WERI-Rb-1 (cell line): Measurements from ENCODE around the gene CARD14.

ENCODE experiments used
- DNase-seq: peaks from one replicate; pipeline ENCODE4 v3.0.0-alpha.2; 2020
- H3K27ac ChIP-seq: fragments of 250-450 bp; sonication (Bioruptor Pico); 2 replicates; pipeline ENCODE4 v1.5.1; 2020; ENCODE audit warnings: mild to moderate bottlenecking, moderate library complexity
- H3K27me3 ChIP-seq: fragments of 250-450 bp; sonication (Bioruptor Pico); 2 replicates; pipeline ENCODE4 v1.5.1; 2021; ENCODE audit warnings: mild to moderate bottlenecking, low read depth, moderate library complexity; ENCODE audit not compliant: insufficient read depth, severe bottlenecking
- H3K36me3 ChIP-seq: fragments of 250-450 bp; sonication (Bioruptor Pico); 2 replicates; pipeline ENCODE4 v1.5.1; 2020; ENCODE audit warnings: mild to moderate bottlenecking, moderate library complexity
- H3K4me3 ChIP-seq: 2 replicates; pipeline ENCODE4 v1.5.1; 2011; ENCODE audit warnings: low read depth, mild to moderate bottlenecking, control low read depth, low read length
- H3K9me3 ChIP-seq: fragments of 250-450 bp; sonication (Bioruptor Pico); 2 replicates; pipeline ENCODE4 v1.5.1; 2021; ENCODE audit warnings: mild to moderate bottlenecking, moderate library complexity; ENCODE audit not compliant: severe bottlenecking
- TF ChIP-seq, protein P1 (sequence below): IDR thresholded peaks from 2 replicates; pipeline ENCODE4 v1.5.1; 2011; ENCODE audit warnings: low read depth, mild to moderate bottlenecking, control low read depth, inconsistent platforms, low read length

The CARD14 gene

DNA sequence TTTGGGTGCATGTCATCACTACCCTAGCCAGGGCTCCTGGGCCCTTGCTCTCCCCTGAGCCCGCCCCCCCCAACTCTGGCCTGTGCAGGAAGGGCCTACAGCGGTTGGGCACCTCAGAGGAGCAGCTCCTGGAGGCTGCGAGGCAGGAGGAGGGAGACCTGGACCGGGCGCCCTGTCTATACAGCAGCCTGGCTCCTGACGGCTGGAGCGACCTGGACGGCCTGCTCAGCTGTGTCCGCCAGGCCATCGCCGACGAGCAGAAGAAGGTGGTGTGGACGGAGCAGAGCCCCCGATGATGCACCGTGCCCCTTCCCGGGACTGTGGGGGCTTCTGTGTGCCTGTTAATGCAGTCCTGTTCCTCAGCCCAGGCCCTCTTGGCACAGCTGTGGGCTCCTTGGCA lies 38.2 kb downstream of the CARD14 start:
- H3K9me3 ChIP-seq: no peaks in the 10 kb centered on the region
- DNase-seq: no peak
- H3K27ac ChIP-seq: no peak overlapping the region
- H3K36me3 ChIP-seq: peaks cover 35% of the 10 kb centered on the region
- TF ChIP-seq, protein P1, sequence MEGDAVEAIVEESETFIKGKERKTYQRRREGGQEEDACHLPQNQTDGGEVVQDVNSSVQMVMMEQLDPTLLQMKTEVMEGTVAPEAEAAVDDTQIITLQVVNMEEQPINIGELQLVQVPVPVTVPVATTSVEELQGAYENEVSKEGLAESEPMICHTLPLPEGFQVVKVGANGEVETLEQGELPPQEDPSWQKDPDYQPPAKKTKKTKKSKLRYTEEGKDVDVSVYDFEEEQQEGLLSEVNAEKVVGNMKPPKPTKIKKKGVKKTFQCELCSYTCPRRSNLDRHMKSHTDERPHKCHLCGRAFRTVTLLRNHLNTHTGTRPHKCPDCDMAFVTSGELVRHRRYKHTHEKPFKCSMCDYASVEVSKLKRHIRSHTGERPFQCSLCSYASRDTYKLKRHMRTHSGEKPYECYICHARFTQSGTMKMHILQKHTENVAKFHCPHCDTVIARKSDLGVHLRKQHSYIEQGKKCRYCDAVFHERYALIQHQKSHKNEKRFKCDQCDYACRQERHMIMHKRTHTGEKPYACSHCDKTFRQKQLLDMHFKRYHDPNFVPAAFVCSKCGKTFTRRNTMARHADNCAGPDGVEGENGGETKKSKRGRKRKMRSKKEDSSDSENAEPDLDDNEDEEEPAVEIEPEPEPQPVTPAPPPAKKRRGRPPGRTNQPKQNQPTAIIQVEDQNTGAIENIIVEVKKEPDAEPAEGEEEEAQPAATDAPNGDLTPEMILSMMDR: no peak
- H3K27me3 ChIP-seq: no peaks in the 10 kb centered on the region
- H3K4me3 ChIP-seq: no peak overlapping the region

DNA sequence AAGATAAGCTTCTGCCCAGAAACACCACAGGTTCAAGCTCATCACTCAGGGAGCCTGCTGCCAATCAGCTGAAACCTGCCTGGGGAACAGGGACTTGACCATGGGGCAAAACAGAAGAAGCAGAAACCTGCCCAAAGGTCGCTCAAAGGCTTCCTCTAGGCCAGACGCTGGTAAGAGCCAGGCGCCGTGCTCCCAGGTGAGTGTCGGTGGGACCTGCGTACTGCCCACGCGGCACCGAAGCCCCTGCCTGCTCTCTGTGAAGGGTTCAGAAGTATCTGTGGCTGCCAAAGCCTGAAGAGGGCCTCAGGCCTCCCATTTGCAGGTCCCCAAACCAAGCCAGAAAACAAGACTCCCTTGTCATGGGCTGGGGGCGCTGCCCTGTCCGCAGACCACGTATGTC lies 39.9 kb downstream of the CARD14 start:
- H3K4me3 ChIP-seq: no peak overlapping the region
- H3K9me3 ChIP-seq: no peaks in the 10 kb centered on the region
- no peak overlapping the region for H3K27ac ChIP-seq
- no peak for DNase-seq
- peaks cover 44% of the 10 kb centered on the region for H3K36me3 ChIP-seq
- TF ChIP-seq, protein P1: no peak
- H3K27me3 ChIP-seq: no peaks in the 10 kb centered on the region

DNA sequence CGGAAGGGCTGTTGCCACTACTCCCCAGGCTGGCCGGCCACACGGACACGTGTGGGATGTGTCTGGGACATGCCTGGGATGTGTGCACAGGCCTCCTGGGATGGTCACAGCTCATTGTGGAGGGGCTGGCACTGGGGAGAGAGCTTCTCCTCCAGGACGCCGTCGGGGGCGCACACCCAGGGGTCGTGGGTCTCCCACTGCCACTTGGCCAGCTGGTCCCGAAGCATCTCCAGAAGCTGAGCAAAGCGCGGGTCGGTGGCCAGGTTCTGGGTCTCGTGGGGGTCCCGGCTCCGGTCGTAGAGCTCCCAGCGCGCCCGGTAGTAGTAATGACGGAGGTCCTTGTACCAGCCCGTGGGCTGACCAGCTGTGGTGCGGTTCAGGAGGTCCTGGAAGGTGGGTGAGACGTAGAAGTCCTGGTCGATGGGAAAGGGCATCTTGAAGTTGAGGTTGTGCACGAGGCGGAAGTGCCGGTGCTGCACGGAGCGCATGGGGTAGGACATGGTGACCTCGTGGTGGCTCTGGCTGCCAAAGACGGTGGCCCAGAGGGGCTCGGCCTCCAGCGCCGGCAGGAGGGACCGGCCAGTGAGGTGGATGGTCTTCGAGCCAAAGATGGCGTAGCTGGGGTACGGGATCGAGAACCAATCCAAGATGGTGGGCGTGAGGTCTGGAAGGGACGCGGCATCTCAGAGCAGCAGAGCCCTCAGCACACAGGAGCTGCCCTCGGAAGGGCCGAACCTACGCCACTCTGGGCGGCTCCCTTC lies 40.7 kb downstream of the CARD14 start:
- H3K4me3 ChIP-seq: no peak overlapping the region
- no peaks in the 10 kb centered on the region for H3K27me3 ChIP-seq
- H3K27ac ChIP-seq: no peak overlapping the region
- peaks cover 47% of the 10 kb centered on the region for H3K36me3 ChIP-seq
- H3K9me3 ChIP-seq: no peaks in the 10 kb centered on the region
- TF ChIP-seq, protein P1: no peak
- DNase-seq: no peak

DNA sequence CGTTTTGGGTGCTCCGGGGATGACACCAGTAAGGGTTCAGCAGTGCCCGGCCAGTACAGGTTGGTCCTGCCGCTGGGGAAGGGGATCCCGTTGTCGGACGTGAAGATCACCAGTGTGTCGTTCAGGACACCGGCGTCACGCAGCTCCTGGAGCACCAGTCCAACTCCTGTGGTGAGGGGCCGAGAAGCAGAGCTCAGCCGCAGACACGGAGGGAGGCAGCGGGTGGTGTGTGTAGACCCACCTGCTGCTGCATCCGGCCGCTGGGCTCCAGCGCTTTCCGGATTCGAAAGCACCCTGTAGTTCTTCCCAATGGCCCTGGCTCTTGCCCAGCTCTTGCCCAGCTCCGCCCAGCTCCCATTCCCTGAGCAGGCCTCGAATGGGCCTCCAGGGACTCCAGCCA lies 42.3 kb downstream of the CARD14 start:
- H3K4me3 ChIP-seq: no peak overlapping the region
- TF ChIP-seq, protein P1: no peak
- H3K27ac ChIP-seq: no peak overlapping the region
- no peak for DNase-seq
- peaks cover 59% of the 10 kb centered on the region for H3K36me3 ChIP-seq
- no peaks in the 10 kb centered on the region for H3K27me3 ChIP-seq
- no peaks in the 10 kb centered on the region for H3K9me3 ChIP-seq

DNA sequence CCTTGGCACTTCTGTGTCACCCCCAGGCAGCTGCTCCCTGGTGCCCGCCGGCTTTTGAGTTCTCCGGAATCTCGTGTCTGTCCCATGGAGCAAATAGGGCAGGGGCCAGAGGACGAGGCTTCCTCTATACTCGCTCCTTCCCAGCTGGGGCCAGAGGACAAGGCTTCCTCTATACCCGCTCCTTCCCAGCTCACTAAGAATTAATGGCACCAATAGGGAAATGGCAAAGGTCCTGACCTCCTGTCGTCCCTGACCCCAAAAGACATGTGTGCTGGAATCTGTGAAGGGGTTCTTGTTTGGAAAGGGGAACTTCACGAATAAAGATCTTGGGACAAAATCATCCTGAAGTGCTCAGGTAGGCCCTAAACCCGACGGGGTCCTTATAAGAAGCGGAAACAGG lies 42.7 kb downstream of the CARD14 start:
- DNase-seq: no peak
- no peak overlapping the region for H3K4me3 ChIP-seq
- no peaks in the 10 kb centered on the region for H3K9me3 ChIP-seq
- H3K27me3 ChIP-seq: no peaks in the 10 kb centered on the region
- H3K27ac ChIP-seq: no peak overlapping the region
- TF ChIP-seq, protein P1: no peak
- H3K36me3 ChIP-seq: peaks cover 59% of the 10 kb centered on the region

DNA sequence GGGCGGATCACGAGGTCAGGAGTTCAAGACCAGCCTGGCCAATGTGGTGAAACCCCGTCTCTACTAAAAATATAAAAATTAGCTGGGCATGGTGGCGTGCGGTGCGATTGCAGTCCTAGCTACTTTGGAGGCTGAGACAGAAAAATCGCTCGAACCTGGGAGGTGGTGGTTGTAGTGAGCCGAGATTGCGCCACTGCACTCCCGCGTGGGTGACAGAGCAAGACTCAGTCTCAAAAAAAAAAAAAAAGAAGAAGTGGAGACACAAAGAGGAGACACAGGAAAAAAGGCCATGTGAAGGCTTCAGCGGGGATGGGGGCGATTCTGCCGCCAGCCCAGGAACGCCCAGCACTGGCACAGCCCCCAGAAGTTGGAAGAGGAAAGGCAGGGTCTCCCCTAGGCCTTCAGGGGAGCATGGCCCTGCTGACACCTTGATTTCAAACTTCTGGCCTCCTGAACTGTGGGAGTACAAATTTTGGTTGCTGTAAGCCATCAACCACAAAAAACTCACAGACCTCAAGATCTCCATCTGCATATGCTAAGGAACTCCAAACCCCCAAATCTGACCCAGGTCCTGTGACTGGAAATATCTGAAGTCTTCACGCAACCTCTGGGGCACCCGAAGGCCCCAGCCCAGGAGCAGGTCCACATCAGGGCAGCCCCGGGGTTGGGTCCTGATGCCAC lies 43.3 kb downstream of the CARD14 start:
- Histone ChIP-seq H3K4me3 (no peak overlapping the region), H3K27me3 (no peaks in the 10 kb centered on the region), H3K36me3 (peaks cover 59% of the 10 kb centered on the region), H3K9me3 (no peaks in the 10 kb centered on the region), H3K27ac (no peak overlapping the region)
- TF ChIP-seq, protein P1: no peak
- no peak for DNase-seq
